Trophoblast cell (in vitro differentiated cells and primary cell): ENCODE measurements around the gene IRF8.

Experiments
- DNase-seq, 2 donors: peaks; one replicate each; pipeline ENCODE4 v3.0.0-alpha.2; 2016
- H2AFZ ChIP-seq: 2 replicates; pipeline ENCODE4 v1.6.1; 2013; ENCODE audit warnings: low read length, moderate library complexity, mild to moderate bottlenecking; ENCODE audit not compliant: insufficient read depth, poor library complexity
- H2AK5ac ChIP-seq: 2 replicates; pipeline ENCODE4 v1.6.1; 2013; ENCODE audit warnings: mild to moderate bottlenecking, low read length
- H2BK120ac ChIP-seq: 2 replicates; pipeline ENCODE4 v1.6.1; 2013; ENCODE audit warnings: low read length, mild to moderate bottlenecking, moderate library complexity; ENCODE audit not compliant: insufficient read depth, poor library complexity
- H2BK12ac ChIP-seq: 2 replicates; pipeline ENCODE4 v1.6.1; 2013; ENCODE audit warnings: mild to moderate bottlenecking, low read length, moderate library complexity
- H2BK5ac ChIP-seq: 2 replicates; pipeline ENCODE4 v1.6.1; 2013; ENCODE audit warnings: low read length, low read depth, moderate library complexity, mild to moderate bottlenecking; ENCODE audit not compliant: poor library complexity
- H3K14ac ChIP-seq: 2 replicates; pipeline ENCODE4 v1.6.1; 2013; ENCODE audit warnings: mild to moderate bottlenecking, low read length
- H3K18ac ChIP-seq: 2 replicates; pipeline ENCODE4 v1.6.1; 2013; ENCODE audit warnings: mild to moderate bottlenecking, low read length
- H3K23ac ChIP-seq: 2 replicates; pipeline ENCODE4 v1.6.1; 2013; ENCODE audit warnings: low read length
- H3K27ac ChIP-seq: 2 replicates; pipeline ENCODE4 v1.5.1; 2013; ENCODE audit warnings: low read depth, mild to moderate bottlenecking, inconsistent platforms, low read length, moderate library complexity
- H3K27me3 ChIP-seq: 2 replicates; pipeline ENCODE4 v1.6.1; 2013; ENCODE audit warnings: inconsistent platforms, mild to moderate bottlenecking, low read length, moderate library complexity; ENCODE audit not compliant: insufficient read depth
- H3K36me3 ChIP-seq, 2 experiments: 1 replicate in 1 of 2; 2 replicates in 1 of 2; pipeline ENCODE4 v1.6.1; 2013; ENCODE audit warnings: low read length in 2 of 2, mild to moderate bottlenecking in 2 of 2, moderate library complexity in 1 of 2; ENCODE audit not compliant: insufficient read depth in 2 of 2, control insufficient read depth in 1 of 2
- H3K4ac ChIP-seq: 2 replicates; pipeline ENCODE4 v1.6.1; 2013; ENCODE audit warnings: low read depth, mild to moderate bottlenecking, low read length, moderate library complexity
- H3K4me1 ChIP-seq, 2 experiments: 1 replicate in 1 of 2; 2 replicates in 1 of 2; pipeline ENCODE4 v1.6.1; 2013; ENCODE audit warnings: low read length in 2 of 2, mild to moderate bottlenecking in 2 of 2, moderate library complexity in 1 of 2; ENCODE audit not compliant: insufficient read depth in 2 of 2, control insufficient read depth in 1 of 2
- H3K4me2 ChIP-seq: 2 replicates; pipeline ENCODE4 v1.6.1; 2013; ENCODE audit warnings: inconsistent platforms, mild to moderate bottlenecking, low read length, moderate library complexity
- H3K4me3 ChIP-seq: 2 replicates; pipeline ENCODE4 v1.5.1; 2013; ENCODE audit warnings: mild to moderate bottlenecking, low read depth, low read length, inconsistent platforms
- H3K79me1 ChIP-seq: one replicate; pipeline ENCODE4 v1.6.1; 2013; ENCODE audit warnings: low read length
- H3K79me2 ChIP-seq: 2 replicates; pipeline ENCODE4 v1.6.1; 2013; ENCODE audit warnings: low read length, mild to moderate bottlenecking; ENCODE audit not compliant: control insufficient read depth, insufficient read depth, poor library complexity
- H3K9ac ChIP-seq: 2 replicates; pipeline ENCODE4 v1.6.1; 2013; ENCODE audit warnings: mild to moderate bottlenecking, low read length
- H3K9me3 ChIP-seq: 2 replicates; pipeline ENCODE4 v1.6.1; 2013; ENCODE audit warnings: low read depth, mild to moderate bottlenecking, control low read depth, inconsistent platforms, low read length; ENCODE audit not compliant: insufficient read depth
- H4K12ac ChIP-seq: 2 replicates; pipeline ENCODE4 v1.6.1; 2013; ENCODE audit warnings: low read depth, mild to moderate bottlenecking, low read length, moderate library complexity
- H4K8ac ChIP-seq: 2 replicates; pipeline ENCODE4 v1.6.1; 2013; ENCODE audit warnings: low read depth, mild to moderate bottlenecking, low read length, moderate library complexity
- H4K91ac ChIP-seq: one replicate; pipeline ENCODE4 v1.6.1; 2013; ENCODE audit warnings: low read depth, mild to moderate bottlenecking, low read length, moderate library complexity
- WGBS: extraction: QIAGEN DNeasy Blood & Tissue Kit; methylation state at CpG from one replicate; pipeline ENCODE4 v1.1.7; 2013; ENCODE audit warnings: missing lambda C conversion rate; ENCODE audit not compliant: insufficient read length, insufficient coverage; ENCODE audit errors: extremely low coverage; 5-methylcytosine and 5-hydroxymethylcytosine counted together

IRF8 gene

DNA sequence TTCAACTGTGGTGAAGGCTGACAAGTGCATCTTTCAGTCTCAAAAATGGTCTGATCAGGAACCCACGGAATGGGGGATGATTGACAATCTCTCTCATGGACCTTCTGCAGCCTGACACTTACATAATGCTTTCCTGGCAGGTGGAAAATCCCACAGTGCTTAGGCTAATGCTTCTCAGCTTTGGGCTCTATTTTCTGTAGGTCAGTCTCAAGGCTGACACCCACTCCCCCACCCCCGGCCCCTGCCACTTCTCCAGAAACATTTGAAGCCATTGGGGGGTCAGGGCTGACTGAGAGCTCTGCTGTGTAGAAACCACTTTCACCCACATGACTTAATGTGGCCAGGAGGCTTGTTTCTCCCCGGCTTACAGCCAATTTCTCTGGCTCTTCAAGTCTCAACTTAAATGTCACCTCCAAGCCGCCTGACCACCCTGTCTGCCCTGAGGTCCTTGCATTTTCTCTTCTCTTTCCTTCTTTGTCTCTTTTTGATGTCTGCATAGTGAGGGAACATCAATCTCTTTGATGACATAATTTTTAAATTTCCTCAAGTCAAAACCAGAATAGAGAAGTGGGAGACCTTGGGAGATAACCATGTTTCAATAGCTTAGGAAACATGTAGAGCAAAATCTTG lies 16.7 kb upstream of the IRF8 start:
- Histone ChIP-seq H3K4me1 (peaks cover 10 to 24% of the 10 kb centered on the region in 2 experiments), H3K14ac (no peak overlapping the region), H3K27ac (no peak overlapping the region), H3K4me2 (no peak overlapping the region), H2BK120ac (no peak overlapping the region), H3K36me3 (no peaks in the 10 kb centered on the region), H2BK5ac (no peak overlapping the region), H3K79me1 (peaks cover 7% of the 10 kb centered on the region), H4K8ac (no peak overlapping the region), H3K4me3 (no peak overlapping the region), H4K12ac (no peak overlapping the region), H3K79me2 (no peaks in the 10 kb centered on the region), H2BK12ac (no peak overlapping the region), H2AK5ac (no peak overlapping the region), H3K23ac (no peak overlapping the region), H3K9me3 (peaks cover 1% of the 10 kb centered on the region), H3K18ac (no peak overlapping the region), H2AFZ (no peak overlapping the region), H3K4ac (no peak overlapping the region), H3K9ac (no peak overlapping the region), H3K27me3 (no peaks in the 10 kb centered on the region), H4K91ac (peak overlapping the region; percentile 10)
- no peak for DNase-seq
- WGBS = no CpG with 5 or more reads among the region's 4 CpGs

DNA sequence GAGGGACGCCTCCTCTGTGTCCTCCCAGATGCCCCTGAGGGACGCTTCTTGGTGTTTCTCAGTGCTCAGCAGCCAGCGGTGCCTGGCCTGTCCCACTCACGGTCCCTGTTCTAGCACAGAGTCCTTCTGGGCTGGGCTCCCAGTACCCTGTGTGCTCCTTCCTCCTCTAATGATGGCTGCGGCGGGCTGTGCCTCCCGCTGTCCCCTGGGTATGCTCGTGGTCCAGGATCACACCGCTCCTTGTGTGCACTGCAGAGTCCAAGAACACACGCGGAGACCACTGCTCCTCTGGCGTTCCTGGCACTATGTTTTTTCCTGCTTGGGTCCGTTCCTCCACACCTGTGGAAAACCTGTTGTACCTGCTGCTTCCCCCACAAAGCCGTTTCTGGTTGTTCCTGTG lies 15.1 kb upstream of the IRF8 start:
- H4K8ac ChIP-seq = no peak overlapping the region
- H3K9ac ChIP-seq = no peak overlapping the region
- no peak overlapping the region for H3K4me2 ChIP-seq
- H3K4ac ChIP-seq = no peak overlapping the region
- no peak overlapping the region for H3K4me3 ChIP-seq
- peaks cover 13 to 30% of the 10 kb centered on the region in 2 experiments for H3K4me1 ChIP-seq
- H3K27me3 ChIP-seq = no peaks in the 10 kb centered on the region
- H2BK5ac ChIP-seq = no peak overlapping the region
- peaks cover 7% of the 10 kb centered on the region for H3K79me1 ChIP-seq
- no peak overlapping the region for H3K18ac ChIP-seq
- peak overlapping the region; percentile 67 for H2AK5ac ChIP-seq
- no peaks in the 10 kb centered on the region for H3K79me2 ChIP-seq
- no peaks in the 10 kb centered on the region for H3K36me3 ChIP-seq
- WGBS = no CpG with 5 or more reads among the region's 14 CpGs
- H2BK12ac ChIP-seq = peak overlapping the region; percentile 59
- H3K27ac ChIP-seq = no peak overlapping the region
- peak overlapping the region; percentile 1 for H2BK120ac ChIP-seq
- H4K91ac ChIP-seq = peak overlapping the region; percentile 5
- no peak overlapping the region for H2AFZ ChIP-seq
- no peak overlapping the region for H3K23ac ChIP-seq
- no peak for DNase-seq
- no peak overlapping the region for H4K12ac ChIP-seq
- peak overlapping the region; percentile 42 for H3K14ac ChIP-seq
- H3K9me3 ChIP-seq = peaks cover 1% of the 10 kb centered on the region

DNA sequence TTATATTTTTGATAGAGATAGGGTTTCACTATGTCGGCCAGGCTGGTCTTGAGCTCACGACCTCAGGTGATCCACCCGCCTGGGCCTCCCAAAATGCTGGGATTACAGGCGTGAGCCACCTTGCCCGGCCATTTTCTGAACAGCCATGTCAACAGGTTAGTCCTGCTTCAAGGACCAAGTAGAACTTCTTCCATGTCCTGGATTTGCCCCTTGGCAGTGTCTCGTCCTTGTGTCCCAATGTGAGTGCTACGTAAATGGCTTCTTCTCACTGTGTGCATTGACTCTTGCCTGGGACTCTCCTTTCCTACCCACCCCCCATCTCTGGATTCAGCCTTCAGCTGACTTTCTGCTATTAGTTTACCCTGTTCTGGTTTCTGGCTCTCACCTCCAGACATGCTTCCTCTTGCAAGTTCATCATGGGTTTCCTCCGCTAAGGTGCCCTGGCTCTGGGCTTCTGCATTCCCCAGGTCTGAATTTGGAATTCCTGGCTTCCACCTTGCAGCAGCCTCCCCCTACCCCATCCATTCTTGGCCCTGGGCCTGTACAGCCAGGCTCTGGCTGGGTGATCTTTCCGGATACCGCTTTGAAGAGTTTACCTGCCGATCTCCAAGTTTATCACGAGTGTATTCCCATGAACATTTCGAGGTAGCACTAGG lies 14.0 kb upstream of the IRF8 start:
- Histone ChIP-seq H2AK5ac (no peak overlapping the region), H3K27ac (no peak overlapping the region), H3K14ac (no peak overlapping the region), H3K79me2 (no peaks in the 10 kb centered on the region), H4K91ac (no peak overlapping the region), H4K8ac (no peak overlapping the region), H4K12ac (no peak overlapping the region), H3K4me2 (no peak overlapping the region), H3K9me3 (peaks cover 1% of the 10 kb centered on the region), H3K79me1 (peaks cover 10% of the 10 kb centered on the region), H3K27me3 (no peaks in the 10 kb centered on the region), H3K36me3 (no peaks in the 10 kb centered on the region), H3K23ac (no peak overlapping the region), H3K9ac (no peak overlapping the region), H2AFZ (no peak overlapping the region), H2BK5ac (no peak overlapping the region), H3K18ac (no peak overlapping the region), H3K4ac (no peak overlapping the region), H2BK12ac (no peak overlapping the region), H3K4me3 (no peak overlapping the region), H2BK120ac (no peak overlapping the region), H3K4me1 (peaks cover 19 to 35% of the 10 kb centered on the region in 2 experiments)
- DNase-seq = no peak
- WGBS = no CpG with 5 or more reads among the region's 13 CpGs

DNA sequence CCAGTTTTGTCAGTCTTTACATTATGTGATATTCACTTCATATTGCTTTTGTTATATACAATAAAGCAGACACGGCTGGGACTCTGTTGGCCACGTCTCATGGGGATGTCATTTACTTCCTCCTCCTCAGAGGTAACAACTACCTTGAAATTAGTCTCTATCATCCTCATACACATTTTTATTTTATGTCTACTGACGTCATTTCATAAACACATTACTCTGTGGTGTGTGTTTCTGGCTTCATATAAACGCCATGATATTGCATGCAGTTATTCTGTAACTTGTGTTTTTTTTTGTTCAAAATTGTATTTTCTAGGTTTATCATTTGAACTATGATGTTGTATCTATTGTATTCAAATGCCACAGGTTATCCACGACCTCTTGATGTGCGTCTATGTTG lies 13.4 kb upstream of the IRF8 start:
- Histone ChIP-seq H3K4me3 (no peak overlapping the region), H4K91ac (no peak overlapping the region), H2BK5ac (no peak overlapping the region), H2BK12ac (no peak overlapping the region), H3K27ac (no peak overlapping the region), H4K12ac (no peak overlapping the region), H3K4ac (no peak overlapping the region), H2AK5ac (no peak overlapping the region), H3K9ac (no peak overlapping the region), H3K79me1 (peaks cover 10% of the 10 kb centered on the region), H3K23ac (no peak overlapping the region), H2AFZ (no peak overlapping the region), H4K8ac (no peak overlapping the region), H3K27me3 (no peaks in the 10 kb centered on the region), H3K18ac (no peak overlapping the region), H3K4me2 (no peak overlapping the region), H3K9me3 (peaks cover 1% of the 10 kb centered on the region), H2BK120ac (no peak overlapping the region), H3K79me2 (no peaks in the 10 kb centered on the region), H3K14ac (no peak overlapping the region), H3K4me1 (peaks cover 19 to 37% of the 10 kb centered on the region in 2 experiments), H3K36me3 (no peaks in the 10 kb centered on the region)
- DNase-seq = no peak
- no CpG with 5 or more reads among the region's 6 CpGs for whole genome bisulfite sequencing
